Ishikawa (cell line): ENCODE data around the gene CALN1.

ENCODE experiments used
- CEBPB ChIP-seq: IDR thresholded peaks from 2 replicates; pipeline ENCODE4 v1.6.1; 2012
- CREB1 ChIP-seq: IDR thresholded peaks from 2 replicates; pipeline ENCODE4 v1.6.1; 2012; ENCODE audit warnings: low read depth
- EGR1 ChIP-seq: IDR thresholded peaks from 2 replicates; pipeline ENCODE4 v1.6.1; 2012
- EP300 ChIP-seq: IDR thresholded peaks from 2 replicates; pipeline ENCODE4 v1.6.1; 2012; ENCODE audit warnings: borderline replicate concordance
- FOXM1 ChIP-seq: IDR thresholded peaks from 2 replicates; pipeline ENCODE4 v1.6.1; 2012; ENCODE audit warnings: low read depth, borderline replicate concordance
- NFIC ChIP-seq: IDR thresholded peaks from 2 replicates; pipeline ENCODE4 v1.6.1; 2012
- RAD21 ChIP-seq: IDR thresholded peaks from 2 replicates; pipeline ENCODE4 v1.6.1; 2012; ENCODE audit warnings: low read depth
- REST ChIP-seq: IDR thresholded peaks from 2 replicates; pipeline ENCODE4 v1.6.1; 2012; ENCODE audit warnings: low read depth, mild to moderate bottlenecking
- TAF1 ChIP-seq: IDR thresholded peaks from 2 replicates; pipeline ENCODE4 v1.6.1; 2012; ENCODE audit warnings: low read depth, mild to moderate bottlenecking
- TCF12 ChIP-seq: IDR thresholded peaks from 2 replicates; pipeline ENCODE4 v1.6.1; 2012; ENCODE audit warnings: low read depth
- TEAD4 ChIP-seq: IDR thresholded peaks from 2 replicates; pipeline ENCODE4 v1.6.1; 2012
- YY1 ChIP-seq: IDR thresholded peaks from 2 replicates; pipeline ENCODE4 v1.6.1; 2012; ENCODE audit warnings: low read depth
- ZBTB7A ChIP-seq: IDR thresholded peaks from 2 replicates; pipeline ENCODE4 v1.6.1; 2012; ENCODE audit warnings: low read depth
- TF ChIP-seq, protein P1 (sequence below): IDR thresholded peaks from 2 replicates; pipeline ENCODE4 v1.6.1; 2012
- TF ChIP-seq, protein P2 (sequence below): IDR thresholded peaks from 2 replicates; pipeline ENCODE4 v1.6.1; 2012

Gene CALN1

DNA sequence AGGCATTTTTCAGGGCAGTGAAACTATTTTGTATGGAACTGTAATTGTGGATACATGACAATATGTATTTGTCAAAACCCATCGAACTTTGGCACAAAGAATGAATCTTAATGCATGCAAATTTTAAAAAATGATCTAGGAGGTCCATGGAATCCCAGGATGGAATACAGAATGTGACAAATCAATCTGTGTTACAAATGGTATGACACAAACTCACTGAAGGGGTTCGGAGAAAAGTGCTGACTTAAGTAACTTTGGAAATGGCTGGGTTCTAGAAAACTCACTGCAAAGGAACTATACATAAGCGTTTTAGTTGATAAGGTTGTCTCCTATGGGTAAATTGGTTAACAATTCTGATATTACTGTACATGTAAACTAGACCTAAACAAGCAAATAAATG lies 26.0 kb downstream of the CALN1 start:
- no peak for TF ChIP-seq NFIC
- TF ChIP-seq REST, result no peak
- TF ChIP-seq, protein P1, sequence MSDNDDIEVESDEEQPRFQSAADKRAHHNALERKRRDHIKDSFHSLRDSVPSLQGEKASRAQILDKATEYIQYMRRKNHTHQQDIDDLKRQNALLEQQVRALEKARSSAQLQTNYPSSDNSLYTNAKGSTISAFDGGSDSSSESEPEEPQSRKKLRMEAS, result no peak
- TF ChIP-seq CEBPB, result no peak
- no peak for TF ChIP-seq EGR1
- no peak for TF ChIP-seq TEAD4
- TF ChIP-seq TCF12, result no peak
- TF ChIP-seq, protein P2, sequence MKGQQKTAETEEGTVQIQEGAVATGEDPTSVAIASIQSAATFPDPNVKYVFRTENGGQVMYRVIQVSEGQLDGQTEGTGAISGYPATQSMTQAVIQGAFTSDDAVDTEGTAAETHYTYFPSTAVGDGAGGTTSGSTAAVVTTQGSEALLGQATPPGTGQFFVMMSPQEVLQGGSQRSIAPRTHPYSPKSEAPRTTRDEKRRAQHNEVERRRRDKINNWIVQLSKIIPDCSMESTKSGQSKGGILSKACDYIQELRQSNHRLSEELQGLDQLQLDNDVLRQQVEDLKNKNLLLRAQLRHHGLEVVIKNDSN, result no peak
- no peak for TF ChIP-seq FOXM1
- no peak for TF ChIP-seq CREB1
- TF ChIP-seq TAF1, result no peak
- TF ChIP-seq YY1, result no peak
- TF ChIP-seq EP300, result no peak
- no peak for TF ChIP-seq RAD21
- no peak for TF ChIP-seq ZBTB7A

DNA sequence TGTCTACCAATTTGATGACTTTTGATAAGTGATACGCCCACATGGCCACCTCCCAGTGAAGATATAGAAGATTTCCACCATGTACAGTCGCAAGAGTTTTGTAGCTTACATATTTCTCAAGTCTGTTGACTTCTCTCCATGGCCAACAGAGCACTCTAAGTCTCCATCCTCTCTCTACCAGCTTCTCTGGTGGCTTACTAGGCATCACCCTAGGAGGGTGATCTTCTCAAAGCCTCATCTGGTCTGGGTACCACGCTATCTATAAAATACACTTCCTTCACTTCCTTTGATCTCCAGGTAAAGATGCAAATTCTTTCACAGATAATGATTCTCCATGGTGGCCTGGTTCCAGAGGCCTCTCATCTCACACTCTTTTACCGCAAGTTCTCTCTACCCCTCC lies 49.9 kb downstream of the CALN1 start:
- TF ChIP-seq REST (no peak), YY1 (no peak), FOXM1 (no peak), RAD21 (no peak), EGR1 (no peak), CREB1 (no peak), TCF12 (no peak), TEAD4 (no peak), EP300 (no peak), TAF1 (no peak), CEBPB (no peak)
- TF ChIP-seq, protein P1, result no peak

- TF ChIP-seq, protein P1, result no peak
- no peak for TF ChIP-seq EGR1
- no peak for TF ChIP-seq NFIC
- no peak for TF ChIP-seq CREB1
Measured at GRCh38 chr7:72345208-72345727, 66.9 kb downstream of the CALN1 start.

DNA sequence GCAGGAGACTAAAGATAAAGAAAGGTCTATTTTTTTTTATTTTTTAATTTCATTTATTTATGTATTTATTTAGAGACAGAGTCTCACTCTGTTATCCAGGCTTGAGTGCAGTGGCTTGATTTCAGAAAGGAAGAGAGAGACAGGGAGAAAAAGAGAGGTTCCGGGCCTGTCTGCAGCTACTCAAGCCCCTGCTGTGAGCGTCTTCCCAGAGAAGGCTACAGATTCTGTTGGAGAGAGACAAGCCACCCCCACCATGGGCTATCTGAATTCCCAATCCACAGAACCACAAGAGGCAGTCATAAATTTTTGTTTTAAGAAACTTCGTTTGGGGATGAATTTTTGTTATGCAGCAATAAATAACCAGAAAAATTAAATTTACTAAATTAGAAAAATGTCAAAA lies 68.1 kb downstream of the CALN1 start:
- TF ChIP-seq, protein P2, result no peak
- TF ChIP-seq, protein P1, result no peak

DNA sequence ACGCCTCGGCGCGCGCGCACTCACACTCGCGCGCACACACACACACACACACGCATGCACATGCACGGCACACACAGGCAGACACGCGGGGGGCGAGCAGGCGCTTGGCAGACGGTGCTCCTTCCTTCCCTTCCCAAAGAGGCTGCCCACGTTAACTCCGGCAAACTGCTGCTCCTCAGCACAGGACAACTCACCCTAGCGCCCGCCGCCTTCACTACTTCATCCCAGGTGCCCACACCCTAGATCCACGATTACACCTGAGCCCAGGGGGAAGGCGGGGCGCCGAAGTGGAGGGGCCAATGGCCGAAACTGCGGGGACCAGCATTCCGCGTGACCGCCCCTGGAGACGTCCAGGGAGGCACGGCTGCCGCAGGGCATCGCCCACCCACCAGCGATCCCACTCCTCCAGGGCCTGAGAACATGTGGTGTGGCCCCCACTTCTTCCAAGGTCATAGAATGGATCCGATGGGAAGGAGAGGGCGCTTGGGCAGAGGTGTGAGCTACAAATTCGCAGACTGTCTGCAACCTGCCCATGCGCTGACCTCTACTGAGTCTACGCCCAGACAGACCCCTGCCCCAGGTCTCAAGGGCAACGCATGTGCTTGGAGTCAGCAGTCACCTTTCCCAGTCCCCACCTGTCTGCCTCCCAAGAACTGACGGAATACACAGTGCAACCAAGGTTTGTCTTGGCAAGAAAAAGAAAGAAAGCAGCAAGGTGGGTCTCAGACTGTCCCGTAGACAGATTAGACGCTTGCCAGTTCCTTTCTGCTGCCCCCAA lies 74.6 kb downstream of the CALN1 start:
- TF ChIP-seq EP300 (no peak), REST (no peak), CREB1 (no peak), EGR1 (no peak), CEBPB (no peak), NFIC (no peak), TAF1 (no peak), TEAD4 (no peak), FOXM1 (no peak), YY1 (no peak), ZBTB7A (no peak)
- TF ChIP-seq, protein P2, result no peak
- TF ChIP-seq, protein P1, result no peak
